CD14-positive monocyte (primary cell): ENCODE measurements around the gene TMEM132C. TPM values are rescaled to one million over a fixed set of nuclear protein-coding genes. Genes with fewer than 3 reads are reported as not detected.

ENCODE experiments used
- DNase-seq, 3 donors: peaks; one replicate each; pipeline ENCODE4 v3.0.0-alpha.2; 2011 to 2022
- H2AFZ ChIP-seq: 2 replicates; pipeline ENCODE4 v1.6.0; 2012; ENCODE audit warnings: mild to moderate bottlenecking, low read depth, low read length, inconsistent platforms; ENCODE audit not compliant: insufficient read depth, poor library complexity, severe bottlenecking
- H3K27ac ChIP-seq, 2 donors: 1 replicate in 1 of 2; 2 replicates in 1 of 2; pipeline ENCODE4 v1.5.1; 2012 to 2013; ENCODE audit warnings: low read length in 2 of 2, control low read depth in 1 of 2, inconsistent platforms in 1 of 2, low read depth in 1 of 2, mild to moderate bottlenecking in 1 of 2
- H3K27me3 ChIP-seq, 2 donors: one replicate each; pipeline versions ENCODE4 v1.6.0 to v1.6.1; 2011 to 2013; ENCODE audit warnings: low read length in 2 of 2; ENCODE audit not compliant: control insufficient read depth in 2 of 2, insufficient read depth in 2 of 2
- H3K36me3 ChIP-seq, 2 donors: replicated peaks in 1 of 2; 1 replicate in 1 of 2; 2 replicates in 1 of 2; pipeline versions ENCODE4 v1.5.1 to v1.6.1; 2012 to 2013; ENCODE audit warnings: low read length in 2 of 2, control low read depth in 1 of 2, inconsistent platforms in 1 of 2, mild to moderate bottlenecking in 1 of 2; ENCODE audit not compliant: insufficient read depth in 2 of 2, control insufficient read depth in 1 of 2
- H3K4me1 ChIP-seq, 2 donors: 1 replicate in 1 of 2; 2 replicates in 1 of 2; pipeline versions ENCODE4 v1.5.1 to v1.6.1; 2012 to 2013; ENCODE audit warnings: low read length in 2 of 2, control low read depth in 1 of 2, inconsistent platforms in 1 of 2, mild to moderate bottlenecking in 1 of 2, moderate library complexity in 1 of 2; ENCODE audit not compliant: insufficient read depth in 2 of 2, control insufficient read depth in 1 of 2
- H3K4me2 ChIP-seq: replicated peaks from 2 replicates; pipeline ENCODE3; 2012; ENCODE audit warnings: low read length, moderate library complexity, mild to moderate bottlenecking; ENCODE audit not compliant: poor library complexity, severe bottlenecking; ENCODE audit errors: extremely low read depth
- H3K4me3 ChIP-seq, 3 experiments: fragments of 200-600 bp in 1 of 3; sonication (generic) in 1 of 3; replicated peaks in 1 of 3; 1 replicate in 2 of 3; 2 replicates in 1 of 3; pipeline ENCODE4 v1.5.1; 2011 to 2013; ENCODE audit warnings: low read length in 3 of 3, mild to moderate bottlenecking in 3 of 3, control low read depth in 2 of 3, low read depth in 2 of 3, inconsistent platforms in 1 of 3, moderate library complexity in 1 of 3
- H3K79me2 ChIP-seq: 2 replicates; pipeline ENCODE4 v1.6.0; 2012; ENCODE audit warnings: mild to moderate bottlenecking, control low read depth, inconsistent platforms, low read length, moderate library complexity; ENCODE audit not compliant: insufficient read depth
- H3K9ac ChIP-seq: 2 replicates; pipeline ENCODE4 v1.6.0; 2017; ENCODE audit warnings: low read length, mild to moderate bottlenecking; ENCODE audit not compliant: insufficient read depth, poor library complexity, severe bottlenecking
- H3K9me3 ChIP-seq, 2 donors: replicated peaks in 1 of 2; 1 replicate in 1 of 2; 2 replicates in 1 of 2; pipeline versions ENCODE4 v1.5.1 to v1.6.1; 2012 to 2013; ENCODE audit warnings: low read length in 2 of 2, control low read depth in 1 of 2; ENCODE audit not compliant: control insufficient read depth in 1 of 2, insufficient read depth in 1 of 2
- H4K20me1 ChIP-seq: 2 replicates; pipeline ENCODE4 v1.6.0; 2012; ENCODE audit warnings: mild to moderate bottlenecking, low read length, control low read depth, moderate library complexity; ENCODE audit not compliant: insufficient read depth
- H3K27ac Mint-ChIP-seq, 7 donors: one replicate each; pipeline ENCODE4 v1.8.0; 2020; ENCODE audit warnings: mild to moderate bottlenecking in 7 of 7, mixed read lengths in 7 of 7, moderate library complexity in 6 of 7, inconsistent platforms in 2 of 7
- H3K27me3 Mint-ChIP-seq, 3 donors: one replicate each; pipeline ENCODE4 v1.8.0; 2021 to 2022; ENCODE audit warnings: low read depth in 3 of 3, mild to moderate bottlenecking in 3 of 3, mixed read lengths in 3 of 3, moderate library complexity in 3 of 3, inconsistent platforms in 1 of 3
- H3K36me3 Mint-ChIP-seq, 2 donors: one replicate each; pipeline ENCODE4 v1.8.0; 2020; ENCODE audit warnings: mixed read lengths in 2 of 2, inconsistent platforms in 1 of 2, mild to moderate bottlenecking in 1 of 2
- H3K4me1 Mint-ChIP-seq: one replicate; pipeline ENCODE4 v1.8.0; 2020; ENCODE audit warnings: mild to moderate bottlenecking, mixed read lengths
- H3K4me3 Mint-ChIP-seq, 2 donors: one replicate each; pipeline ENCODE4 v1.8.0; 2020; ENCODE audit warnings: mild to moderate bottlenecking in 2 of 2, mixed read lengths in 2 of 2, moderate library complexity in 1 of 2
- H3K9me3 Mint-ChIP-seq, 7 donors: one replicate each; pipeline ENCODE4 v1.8.0; 2020 to 2022; ENCODE audit warnings: mixed read lengths in 7 of 7, mild to moderate bottlenecking in 6 of 7, moderate library complexity in 6 of 7, inconsistent platforms in 2 of 7
- WGBS: methylation state at CpG from one replicate; pipeline ENCODE4 v1.1.5; 2013; ENCODE audit warnings: missing lambda C conversion rate; ENCODE audit not compliant: insufficient coverage; 5-methylcytosine and 5-hydroxymethylcytosine counted together
- intact Hi-C, 2 donors: fragments of 100-400 bp; cut with micrococcal nuclease; formaldehyde crosslinking; loops; one replicate each; pipeline versions ENCODE4 v1.15.0 to v1.15.1; 2023
- polyA plus RNA-seq, 3 donors: library from polyadenylated mRNA; depleted of rRNA in 1 of 3; unstranded in 2 of 3; stranded (reverse) in 1 of 3; fragments of 300-500 nt in 2 of 3; fragments of >200 nt in 1 of 3; fragmentation: Illumina TruSeq in 2 of 3; gene quantifications; 1 replicate in 2 of 3; 2 replicates in 1 of 3; pipeline ENCODE4 v1.2.3, GENCODE V29; 2012 to 2021
- TF ChIP-seq, protein P1 (sequence below): fragments of 200-600 bp; IDR thresholded peaks from one replicate; pipeline ENCODE4 v1.8.0; 2022; ENCODE audit warnings: antibody characterized with exemption, mild to moderate bottlenecking

The TMEM132C gene
- polyA plus RNA-seq, 3 donors = not detected

DNA sequence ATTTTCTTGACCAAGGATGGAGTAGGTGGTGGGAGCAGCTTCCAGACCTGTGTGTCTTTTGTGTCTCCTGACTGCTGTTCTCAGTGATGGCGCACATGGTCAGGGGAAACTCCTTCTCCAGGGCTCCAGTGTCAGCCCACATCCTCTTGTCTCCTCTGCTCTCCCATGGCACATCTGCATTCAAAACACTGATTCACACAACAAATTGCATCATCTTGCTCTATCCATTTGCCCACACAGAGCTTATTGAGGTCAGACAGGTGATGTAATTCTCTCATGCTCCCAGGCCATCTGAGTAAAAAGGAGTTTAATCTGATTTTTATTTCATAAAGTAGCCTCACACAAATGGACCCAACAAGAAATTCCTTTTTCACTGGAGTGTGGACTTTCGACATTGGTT, 21.8 kb upstream of the TMEM132C start:
- Mint-ChIP-seq H3K36me3 (no peaks in the 10 kb centered on the region), H3K4me3 (no peak overlapping the region), H3K27ac (no peak overlapping the region), H3K4me1 (no peaks in the 10 kb centered on the region), H3K27me3 (peaks cover 0 to 4% (median 0%) of the 10 kb centered on the region in 3 donors), H3K9me3 (peaks cover 5 to 25% (median 18%) of the 10 kb centered on the region in 7 donors)
- H3K9ac ChIP-seq = no peak overlapping the region
- intact Hi-C loops = no loop called here
- no peak overlapping the region for H3K4me2 ChIP-seq
- DNase-seq = no peak
- WGBS = 100% methylated on average over 1 of the region's 2 CpGs
- no peaks in the 10 kb centered on the region for H3K27me3 ChIP-seq
- no peaks in the 10 kb centered on the region for H4K20me1 ChIP-seq
- H3K4me3 ChIP-seq = no peak overlapping the region
- H3K36me3 ChIP-seq = no peaks in the 10 kb centered on the region
- no peak overlapping the region for H3K27ac ChIP-seq
- H3K4me1 ChIP-seq = no peaks in the 10 kb centered on the region
- peaks cover 15 to 23% of the 10 kb centered on the region in 2 donors for H3K9me3 ChIP-seq
- no peaks in the 10 kb centered on the region for H3K79me2 ChIP-seq
- H2AFZ ChIP-seq = no peak overlapping the region
- TF ChIP-seq, protein P1, sequence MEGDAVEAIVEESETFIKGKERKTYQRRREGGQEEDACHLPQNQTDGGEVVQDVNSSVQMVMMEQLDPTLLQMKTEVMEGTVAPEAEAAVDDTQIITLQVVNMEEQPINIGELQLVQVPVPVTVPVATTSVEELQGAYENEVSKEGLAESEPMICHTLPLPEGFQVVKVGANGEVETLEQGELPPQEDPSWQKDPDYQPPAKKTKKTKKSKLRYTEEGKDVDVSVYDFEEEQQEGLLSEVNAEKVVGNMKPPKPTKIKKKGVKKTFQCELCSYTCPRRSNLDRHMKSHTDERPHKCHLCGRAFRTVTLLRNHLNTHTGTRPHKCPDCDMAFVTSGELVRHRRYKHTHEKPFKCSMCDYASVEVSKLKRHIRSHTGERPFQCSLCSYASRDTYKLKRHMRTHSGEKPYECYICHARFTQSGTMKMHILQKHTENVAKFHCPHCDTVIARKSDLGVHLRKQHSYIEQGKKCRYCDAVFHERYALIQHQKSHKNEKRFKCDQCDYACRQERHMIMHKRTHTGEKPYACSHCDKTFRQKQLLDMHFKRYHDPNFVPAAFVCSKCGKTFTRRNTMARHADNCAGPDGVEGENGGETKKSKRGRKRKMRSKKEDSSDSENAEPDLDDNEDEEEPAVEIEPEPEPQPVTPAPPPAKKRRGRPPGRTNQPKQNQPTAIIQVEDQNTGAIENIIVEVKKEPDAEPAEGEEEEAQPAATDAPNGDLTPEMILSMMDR = no peak

GRCh38 chr12:128245905-128246304, 21.1 kb upstream of the TMEM132C start:
- WGBS = 67% methylated on average over 7 of the region's 7 CpGs
- intact Hi-C loops = no loop called here
- H3K9ac ChIP-seq = no peak overlapping the region
- no peak overlapping the region for H3K4me3 Mint-ChIP-seq
- no peak overlapping the region for H3K4me2 ChIP-seq
- H3K9me3 Mint-ChIP-seq = peaks cover 5 to 29% (median 17%) of the 10 kb centered on the region in 7 donors
- H3K27me3 ChIP-seq = no peaks in the 10 kb centered on the region
- TF ChIP-seq, protein P1 = no peak
- H3K4me1 Mint-ChIP-seq = no peaks in the 10 kb centered on the region
- H3K4me3 ChIP-seq = no peak overlapping the region
- no peak overlapping the region for H3K27ac Mint-ChIP-seq
- no peaks in the 10 kb centered on the region for H4K20me1 ChIP-seq
- no peak overlapping the region for H2AFZ ChIP-seq
- no peak for DNase-seq
- H3K79me2 ChIP-seq = no peaks in the 10 kb centered on the region
- H3K27me3 Mint-ChIP-seq = peaks cover 0 to 5% (median 0%) of the 10 kb centered on the region in 3 donors
- H3K9me3 ChIP-seq = peaks cover 15 to 23% of the 10 kb centered on the region in 2 donors
- no peaks in the 10 kb centered on the region for H3K36me3 Mint-ChIP-seq
- no peak overlapping the region for H3K27ac ChIP-seq
- no peaks in the 10 kb centered on the region for H3K36me3 ChIP-seq
- H3K4me1 ChIP-seq = no peaks in the 10 kb centered on the region
